Peyer's patch (tissue), 4 donors: ENCODE data around the gene SLC22A3.

Experiments
- POLR2A ChIP-seq, 2 donors: fragments of 450-650 bp; IDR thresholded peaks; one replicate each; pipeline ENCODE4 v1.5.1; 2017; ENCODE audit warnings: antibody characterized with exemption in 2 of 2, mild to moderate bottlenecking in 2 of 2, moderate library complexity in 2 of 2
- TF ChIP-seq, protein P1 (sequence below), 6 experiments: fragments of 450-650 bp in 4 of 6; fragments of 200-600 bp in 2 of 6; sonication (generic) in 1 of 6; IDR thresholded peaks; one replicate each; pipeline ENCODE4 v1.5.1; 2017 to 2019; ENCODE audit warnings: antibody characterized with exemption in 6 of 6, mild to moderate bottlenecking in 3 of 6, moderate library complexity in 1 of 6

DNA sequence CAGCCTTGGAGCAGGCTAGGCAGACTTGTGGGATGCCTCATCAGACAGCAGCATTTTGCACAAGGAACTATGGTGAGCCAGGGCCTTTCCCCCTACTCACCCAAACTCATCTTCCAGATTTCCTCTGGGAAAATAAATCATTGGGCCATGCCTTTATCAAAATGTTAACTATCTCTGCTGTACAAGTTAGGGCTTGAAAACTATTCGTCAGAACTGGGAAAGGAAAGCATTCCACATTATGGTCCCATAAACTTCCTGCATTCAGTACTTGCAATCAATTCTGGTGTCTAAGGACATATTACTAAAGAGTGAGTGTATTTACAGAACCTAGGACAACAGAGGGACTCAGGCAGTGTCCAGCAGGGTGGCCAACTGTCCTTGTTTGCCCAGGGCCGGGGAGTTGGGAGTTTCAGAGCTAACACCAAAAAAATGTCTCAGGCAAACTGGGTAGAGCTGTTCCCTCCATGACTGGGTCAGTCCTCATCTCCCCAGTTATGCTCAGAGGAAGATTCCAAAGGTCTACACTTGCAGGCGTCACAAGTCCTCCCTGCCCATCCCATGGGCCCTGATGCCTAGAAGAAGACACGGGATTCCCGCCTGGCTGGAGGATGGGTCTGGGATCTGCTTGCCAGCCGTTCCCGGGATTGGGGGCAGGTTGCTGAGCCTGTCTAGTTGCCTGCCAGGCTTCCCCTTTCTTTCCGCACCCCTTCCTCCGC, 72.2 kb downstream of the SLC22A3 start:
- TF ChIP-seq, protein P1, sequence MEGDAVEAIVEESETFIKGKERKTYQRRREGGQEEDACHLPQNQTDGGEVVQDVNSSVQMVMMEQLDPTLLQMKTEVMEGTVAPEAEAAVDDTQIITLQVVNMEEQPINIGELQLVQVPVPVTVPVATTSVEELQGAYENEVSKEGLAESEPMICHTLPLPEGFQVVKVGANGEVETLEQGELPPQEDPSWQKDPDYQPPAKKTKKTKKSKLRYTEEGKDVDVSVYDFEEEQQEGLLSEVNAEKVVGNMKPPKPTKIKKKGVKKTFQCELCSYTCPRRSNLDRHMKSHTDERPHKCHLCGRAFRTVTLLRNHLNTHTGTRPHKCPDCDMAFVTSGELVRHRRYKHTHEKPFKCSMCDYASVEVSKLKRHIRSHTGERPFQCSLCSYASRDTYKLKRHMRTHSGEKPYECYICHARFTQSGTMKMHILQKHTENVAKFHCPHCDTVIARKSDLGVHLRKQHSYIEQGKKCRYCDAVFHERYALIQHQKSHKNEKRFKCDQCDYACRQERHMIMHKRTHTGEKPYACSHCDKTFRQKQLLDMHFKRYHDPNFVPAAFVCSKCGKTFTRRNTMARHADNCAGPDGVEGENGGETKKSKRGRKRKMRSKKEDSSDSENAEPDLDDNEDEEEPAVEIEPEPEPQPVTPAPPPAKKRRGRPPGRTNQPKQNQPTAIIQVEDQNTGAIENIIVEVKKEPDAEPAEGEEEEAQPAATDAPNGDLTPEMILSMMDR (IDR thresholded peaks at IDR 0.05): no peak
- no peak for TF ChIP-seq POLR2A (IDR thresholded peaks at IDR 0.05)
